Aorta (tissue), 5 donors: ENCODE measurements around the gene TSR1. TPM values are rescaled to one million over a fixed set of nuclear protein-coding genes. Genes with fewer than 3 reads are reported as not detected.

Experiments used
- ATAC-seq: fragments of 200-7000 bp; cut with Tn5 transposase; one replicate; pipeline ENCODE4 v1.9.1; 2022; ENCODE audit warnings: moderate library complexity; ENCODE audit not compliant: low FRiP score
- DNase-seq, 2 donors: peaks; one replicate each; pipeline ENCODE4 v3.0.0-alpha.2; 2020
- H3K27ac ChIP-seq, 2 donors: one replicate each; pipeline ENCODE4 v1.5.1; 2013; ENCODE audit warnings: low read length in 2 of 2, mild to moderate bottlenecking in 2 of 2, moderate library complexity in 2 of 2, control low read depth in 1 of 2, inconsistent platforms in 1 of 2, low read depth in 1 of 2
- H3K27me3 ChIP-seq, 2 donors: one replicate each; pipeline ENCODE4 v1.6.1; 2013; ENCODE audit warnings: control low read depth in 1 of 2, low read length in 1 of 2, mild to moderate bottlenecking in 1 of 2, moderate library complexity in 1 of 2; ENCODE audit not compliant: insufficient read depth in 2 of 2, control insufficient read depth in 1 of 2
- H3K36me3 ChIP-seq, 2 donors: one replicate each; pipeline ENCODE4 v1.6.1; 2013; ENCODE audit warnings: control low read depth in 1 of 2, low read length in 1 of 2, mild to moderate bottlenecking in 1 of 2; ENCODE audit not compliant: insufficient read depth in 2 of 2, control insufficient read depth in 1 of 2
- H3K4me1 ChIP-seq, 2 donors: one replicate each; pipeline ENCODE4 v1.6.1; 2013; ENCODE audit warnings: low read length in 2 of 2, control low read depth in 1 of 2, mild to moderate bottlenecking in 1 of 2, moderate library complexity in 1 of 2; ENCODE audit not compliant: insufficient read depth in 2 of 2, control insufficient read depth in 1 of 2
- H3K4me3 ChIP-seq, 2 donors: one replicate each; pipeline ENCODE4 v1.5.1; 2013; ENCODE audit warnings: low read length in 2 of 2, control low read depth in 1 of 2, mild to moderate bottlenecking in 1 of 2
- H3K9me3 ChIP-seq: one replicate; pipeline ENCODE4 v1.6.1; 2013; ENCODE audit warnings: mild to moderate bottlenecking, low read length; ENCODE audit not compliant: control insufficient read depth
- WGBS, 2 donors: extraction: QIAGEN DNeasy Blood & Tissue Kit; methylation state at CpG; one replicate each; pipeline ENCODE4 v1.1.7; 2013; 5-methylcytosine and 5-hydroxymethylcytosine counted together
- intact Hi-C, 2 donors: fragments of 100-400 bp; cut with DNase I; formaldehyde crosslinking; loops; one replicate each; pipeline versions ENCODE4 v1.14.2 to v1.15.0; 2022
- polyA plus RNA-seq, 2 donors: library from polyadenylated mRNA; stranded (reverse); fragments of 200-250 nt; gene quantifications; one replicate each; pipeline ENCODE4 v1.2.3, GENCODE V29; 2013
- total RNA-seq, 2 donors: library from RNA; stranded (reverse); fragmentation: NEBNext Ultra II Directional; extraction: Animal tissue kit (Norgen Biotek cat#: 25700); gene quantifications; one replicate each; pipeline ENCODE4 v1.2.1, GENCODE V29; 2021
- donor health status: healthy with polysubstance abuse.
- donor health status: Bipolar disorder and iron deficiency.
- donor health status: DM: no; HTN: no; CAD: no.
- donor health status: DM: no; HTN: no; CAD: no.
- donor health status: DM: yes; HTN: yes; CAD: no.

TSR1 gene
- total and polyA plus RNA-seq, 4 donors = 8.8 to 21.8 (median 14.6) TPM

DNA sequence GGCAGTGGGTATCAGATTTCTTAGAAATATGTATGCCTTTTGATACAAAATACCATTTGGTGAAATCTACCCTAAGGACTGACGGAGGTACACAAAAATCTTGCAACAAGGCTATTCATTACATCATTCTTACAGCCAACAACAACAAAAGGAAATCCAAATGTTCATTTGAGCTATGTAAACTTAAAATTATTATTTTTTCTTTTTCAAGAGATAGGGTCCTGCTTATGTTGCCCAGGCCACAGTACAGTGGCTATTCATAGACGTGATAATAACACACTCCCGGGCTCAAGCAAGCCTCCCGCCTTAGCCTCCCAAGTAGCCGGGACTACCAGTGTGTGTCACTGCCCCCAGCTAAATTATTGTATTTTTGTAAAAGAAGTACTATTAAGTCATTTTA, 23.5 kb downstream of the TSR1 start:
- intact Hi-C loops = no loop called here
- H3K9me3 ChIP-seq = no peaks in the 10 kb centered on the region
- peak overlapping the region in 1 of 2 donors; percentile 33 for H3K27ac ChIP-seq
- 4 to 5% methylated on average over 5 of the region's 5 CpGs for WGBS, 2 donors
- no peaks in the 10 kb centered on the region for H3K27me3 ChIP-seq
- H3K4me1 ChIP-seq = no peaks in the 10 kb centered on the region
- peak in 1 of 2 donors; percentile 69 for DNase-seq
- H3K36me3 ChIP-seq = no peaks in the 10 kb centered on the region
- ATAC-seq = peak; percentile 79
- H3K4me3 ChIP-seq = no peak overlapping the region

DNA sequence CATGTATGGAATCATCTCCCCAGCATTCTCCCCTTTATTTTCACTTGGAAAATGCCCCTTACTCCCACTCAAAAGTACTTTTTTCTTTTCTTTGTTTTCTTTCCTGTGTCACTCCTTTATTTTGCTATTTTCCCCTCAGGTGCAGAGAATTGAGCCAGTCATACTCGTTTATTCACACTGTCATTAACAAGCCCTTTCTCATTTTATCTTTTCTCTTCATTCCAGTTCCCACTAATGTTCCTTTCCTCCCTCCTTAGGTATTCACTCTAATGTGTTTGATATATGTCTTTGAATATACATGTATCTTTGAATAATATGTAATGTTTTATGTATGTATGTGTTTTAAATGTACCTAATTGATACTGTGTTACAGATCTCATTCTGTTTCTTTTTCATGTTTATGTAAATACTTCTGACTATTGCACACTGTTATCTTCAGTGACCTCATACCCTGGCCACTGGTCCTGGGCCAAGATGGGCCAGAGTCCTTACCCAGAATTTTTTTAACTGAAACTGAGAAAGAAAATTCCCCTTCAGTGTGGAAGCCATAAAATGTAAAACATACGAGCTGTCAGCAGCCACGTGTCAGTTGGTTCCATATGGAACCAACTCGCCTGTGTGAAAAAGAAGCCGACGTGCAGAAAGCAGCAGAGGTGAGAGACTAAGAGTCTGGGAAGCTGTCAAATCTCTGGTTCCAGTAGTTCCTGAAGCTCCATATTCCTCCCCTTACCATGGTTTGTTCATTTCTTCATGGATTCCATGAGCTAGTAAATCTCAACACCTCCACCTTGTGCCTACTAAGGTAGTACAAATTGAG, 26.7 kb downstream of the TSR1 start:
- intact Hi-C loops = no loop called here
- peak overlapping the region in 1 of 2 donors; percentile 19 for H3K27ac ChIP-seq

DNA sequence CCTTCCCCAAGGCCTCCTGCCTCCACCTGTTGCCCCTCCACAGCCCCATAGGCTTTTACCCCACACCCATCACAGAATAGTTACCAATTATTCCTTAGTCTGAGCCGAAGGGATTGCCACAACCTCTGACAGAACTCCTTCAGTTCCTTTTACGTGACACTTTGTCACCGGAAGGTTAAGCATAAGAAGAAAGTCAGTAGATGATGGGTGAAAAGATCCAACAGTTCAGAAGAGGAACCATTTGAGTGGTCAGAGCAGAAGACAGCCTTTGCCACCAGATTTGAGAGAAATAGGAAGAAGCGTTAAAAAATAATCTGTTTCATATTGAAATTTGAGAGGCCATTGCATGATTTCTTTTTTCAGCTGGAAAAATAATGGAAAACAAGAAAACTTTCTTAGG, 31.3 kb downstream of the TSR1 start:
- no peak overlapping the region for H3K27ac ChIP-seq
- no peaks in the 10 kb centered on the region for H3K27me3 ChIP-seq
- H3K4me3 ChIP-seq = no peak overlapping the region
- DNase-seq (no peak), ATAC-seq (no peak)
- 94 to 95% methylated on average over 4 of the region's 4 CpGs for WGBS, 2 donors
- H3K9me3 ChIP-seq = no peaks in the 10 kb centered on the region
- intact Hi-C loops = no loop called here
- no peaks in the 10 kb centered on the region for H3K4me1 ChIP-seq
- H3K36me3 ChIP-seq = no peaks in the 10 kb centered on the region

More for the DNA sequence above, 26.7 kb downstream of the TSR1 start:
- ATAC-seq (no peak), DNase-seq (no peak)
- Histone ChIP-seq H3K9me3 (no peaks in the 10 kb centered on the region), H3K27me3 (no peaks in the 10 kb centered on the region), H3K4me1 (no peaks in the 10 kb centered on the region), H3K36me3 (no peaks in the 10 kb centered on the region), H3K4me3 (no peak overlapping the region)
- 9 to 10% methylated on average over 6 of the region's 6 CpGs for WGBS, 2 donors

DNA sequence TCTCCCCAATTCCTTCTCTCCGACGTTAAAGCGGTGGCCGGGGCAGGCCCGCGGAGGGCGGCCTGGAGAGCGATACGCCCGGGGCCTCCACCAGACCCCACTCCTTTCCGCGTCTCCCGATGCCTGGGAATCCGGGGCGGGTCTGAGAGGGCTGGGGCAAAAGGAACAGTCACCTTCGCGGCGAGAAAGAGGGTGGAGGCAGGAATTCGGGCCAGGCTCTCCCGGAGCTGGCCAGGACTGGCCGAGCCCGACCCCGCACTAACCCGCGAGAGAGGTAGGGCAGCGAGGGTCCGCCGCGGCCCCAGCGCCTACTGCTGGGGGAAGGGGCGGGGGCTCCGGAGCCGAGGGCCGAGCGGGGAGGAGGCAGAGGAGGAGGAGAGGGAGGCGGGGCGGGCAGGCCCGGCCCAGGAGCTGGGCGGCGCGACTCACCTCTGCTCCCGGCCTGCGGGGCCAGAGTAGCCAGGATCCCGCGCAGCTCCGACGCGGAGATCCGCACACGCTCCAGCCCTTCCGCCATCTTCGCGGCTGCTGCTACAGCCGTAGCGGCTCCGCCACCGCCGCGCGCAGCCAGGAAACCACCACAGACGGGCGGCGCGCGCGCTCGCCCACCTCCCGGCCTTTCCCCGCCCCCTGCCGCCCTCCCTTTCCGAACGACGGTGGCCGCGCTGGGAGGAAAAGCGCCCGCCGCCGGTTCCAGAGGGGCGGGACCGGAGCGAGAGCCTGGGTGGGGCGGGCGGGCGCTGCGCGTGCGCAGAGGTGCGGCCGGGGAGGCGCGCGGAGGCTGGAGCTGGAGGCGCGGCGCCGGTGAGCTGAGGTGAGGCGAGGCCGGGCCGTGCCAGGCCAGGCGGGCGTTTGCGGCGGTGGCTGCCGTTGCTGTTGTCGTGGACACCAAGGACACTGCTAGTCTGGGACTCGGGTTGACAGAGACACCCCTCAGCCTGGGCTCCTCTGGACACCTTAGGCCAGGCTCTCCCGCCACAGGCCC, 32.8 kb downstream of the TSR1 start, which contains the start of the genes SMG6 and SRR:
TSS of gene SMG6 (minus strand) at position 582 of the 985 bp plus-strand sequence. CDS start at position 517, 65 bp downstream.
TSS of gene SRR (plus strand) at position 747 of the 985 bp plus-strand sequence. CDS start 11,611 bp downstream, outside the sequence.
- DNase-seq (peak; percentile 95 to 97), ATAC-seq (peak; percentile 97)
- Histone ChIP-seq H3K27ac (peak within 1 kb of the TSS in 1 of 2 donors; percentile 76), H3K4me1 (no peaks in the 10 kb centered on the region), H3K27me3 (no peaks in the 10 kb centered on the region), H3K9me3 (no peaks in the 10 kb centered on the region), H3K4me3 (peak within 1 kb of the TSS; percentile 79), H3K36me3 (no peaks in the 10 kb centered on the region)
- intact Hi-C loops = no loop called here
- 0% methylated on average over 62 to 108 of the region's 108 CpGs for WGBS, 2 donors

DNA sequence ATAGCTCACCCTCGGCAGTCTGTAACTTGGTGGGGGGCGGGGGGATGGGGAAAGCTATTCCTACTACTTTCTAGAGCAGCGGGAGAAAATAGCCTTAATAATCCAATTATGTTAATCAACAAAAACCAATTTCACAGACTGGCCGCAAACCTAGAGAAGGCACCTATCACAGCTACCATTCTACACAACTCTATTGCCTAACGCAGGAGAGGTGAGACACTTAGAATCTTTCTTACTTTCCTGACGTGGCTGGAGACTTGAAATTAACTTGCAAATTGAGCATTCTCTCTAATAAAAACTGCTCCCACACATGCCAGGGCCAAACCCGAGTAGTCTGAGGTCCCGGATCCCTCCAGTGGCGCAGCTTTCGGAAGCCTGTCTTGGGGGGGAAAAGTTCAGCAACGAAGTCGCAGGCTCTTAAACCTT, 33.5 kb downstream of the TSR1 start:
- intact Hi-C loops = no loop called here
- Histone ChIP-seq H3K36me3 (no peaks in the 10 kb centered on the region), H3K27me3 (no peaks in the 10 kb centered on the region), H3K4me1 (no peaks in the 10 kb centered on the region), H3K9me3 (no peaks in the 10 kb centered on the region), H3K4me3 (peak overlapping the region; percentile 79), H3K27ac (peak overlapping the region in 1 of 2 donors; percentile 76)
- 1% methylated on average over 12 of the region's 12 CpGs for WGBS, 2 donors
- DNase-seq (no peak), ATAC-seq (no peak)

- Histone ChIP-seq H3K27me3 (no peaks in the 10 kb centered on the region), H3K36me3 (no peaks in the 10 kb centered on the region), H3K4me1 (no peaks in the 10 kb centered on the region), H3K9me3 (no peaks in the 10 kb centered on the region), H3K27ac (no peak overlapping the region), H3K4me3 (no peak overlapping the region)
- DNase-seq = no peak
- intact Hi-C loops = no loop called here
- ATAC-seq = no peak
- 89 to 92% methylated on average over 22 of the region's 22 CpGs for WGBS, 2 donors
Measured at GRCh38 chr17:2299756-2300155, 36.5 kb downstream of the TSR1 start.

- intact Hi-C loops = no loop called here
- WGBS, 2 donors = 92 to 96% methylated on average over 12 of the region's 12 CpGs
Measured at GRCh38 chr17:2299136-2299535, 37.1 kb downstream of the TSR1 start.

DNA sequence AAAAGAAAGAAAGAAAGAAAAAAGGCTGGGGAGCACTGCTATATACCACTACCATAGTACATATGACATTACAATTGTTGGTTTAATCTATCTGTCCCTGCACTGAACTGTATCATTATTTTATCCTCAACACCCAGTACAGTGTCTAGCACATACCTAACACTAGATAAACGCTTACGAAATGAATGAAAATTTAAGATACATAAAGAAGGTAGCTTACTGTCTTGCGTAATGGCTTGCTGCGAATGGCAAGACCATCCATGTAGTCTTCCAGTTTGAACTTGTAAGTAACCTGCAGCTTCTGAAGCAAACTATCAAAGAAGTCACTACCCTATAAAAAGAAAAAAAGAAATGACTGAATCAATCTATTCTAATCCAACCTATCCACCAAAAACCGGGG, 39.2 kb downstream of the TSR1 start:
- no peaks in the 10 kb centered on the region for H3K27me3 ChIP-seq
- intact Hi-C loops = no loop called here
- no peak overlapping the region for H3K4me3 ChIP-seq
- DNase-seq = no peak
- ATAC-seq = no peak
- H3K4me1 ChIP-seq = no peaks in the 10 kb centered on the region
- no peaks in the 10 kb centered on the region for H3K9me3 ChIP-seq
- 85 to 88% methylated on average over 5 of the region's 5 CpGs for WGBS, 2 donors
- peaks cover 4% of the 10 kb centered on the region in 2 donors for H3K36me3 ChIP-seq
- no peak overlapping the region for H3K27ac ChIP-seq

More at GRCh38 chr17:2299136-2299535, 37.1 kb downstream of the TSR1 start:
- Histone ChIP-seq H3K27ac (no peak overlapping the region), H3K4me1 (no peaks in the 10 kb centered on the region), H3K27me3 (no peaks in the 10 kb centered on the region), H3K9me3 (no peaks in the 10 kb centered on the region), H3K36me3 (no peaks in the 10 kb centered on the region), H3K4me3 (no peak overlapping the region)
- no peak for ATAC-seq
- no peak for DNase-seq
